IMR-90 (cell line): ENCODE measurements around the gene USP54. TPM values are rescaled to one million over a fixed set of nuclear protein-coding genes. Genes with fewer than 3 reads are reported as not detected.

Source experiments
- ATAC-seq: fragments of 200-7000 bp; cut with Tn5 transposase; 2 replicates; pipeline ENCODE4 v1.9.1; 2020; ENCODE audit warnings: low read depth, mild to moderate bottlenecking, moderate library complexity
- BruUV-seq: library from RNA; stranded (reverse); fragments of 400-500 nt; replicated peaks from 2 replicates; lab custom pipeline; 2021; lab: Mats Ljungman, UMichigan
- CTCF ChIA-PET: fragments of 300-600 bp; formaldehyde crosslinking; extraction: SDS; loops from one replicate; lab custom pipeline; 2021; ENCODE audit warnings: antibody characterized with exemption; lab: Yijun Ruan, JAX
- POLR2A ChIA-PET: fragments of 300-600 bp; sonication (Branson Sonifier 250); formaldehyde crosslinking; loops from one replicate; lab custom pipeline; 2022; ENCODE audit warnings: antibody characterized with exemption; ENCODE audit not compliant: unreplicated experiment; lab: Charles Lee
- DNase-seq: peaks from one replicate; pipeline ENCODE4 v3.0.0; 2013
- H2AFZ ChIP-seq: replicated peaks from 2 replicates; pipeline ENCODE3; 2013; ENCODE audit warnings: low read length, mild to moderate bottlenecking; ENCODE audit not compliant: poor library complexity
- H2AK5ac ChIP-seq: 2 replicates; pipeline ENCODE4 v1.6.1; 2013; ENCODE audit warnings: low read depth, low read length, inconsistent platforms
- H2AK9ac ChIP-seq: replicated peaks from 2 replicates; pipeline ENCODE3; 2013; ENCODE audit warnings: mild to moderate bottlenecking, low read depth, low read length, moderate library complexity; ENCODE audit not compliant: poor library complexity
- H2BK120ac ChIP-seq: 2 replicates; pipeline ENCODE4 v1.6.1; 2013; ENCODE audit warnings: low read depth, low read length, inconsistent platforms
- H2BK15ac ChIP-seq: 3 replicates; pipeline ENCODE4 v1.6.1; 2013; ENCODE audit warnings: low read depth, low read length, inconsistent platforms
- H2BK20ac ChIP-seq: 2 replicates; pipeline ENCODE4 v1.6.1; 2013; ENCODE audit warnings: low read depth, mild to moderate bottlenecking, inconsistent platforms, low read length, moderate library complexity
- H2BK5ac ChIP-seq: 2 replicates; pipeline ENCODE4 v1.6.1; 2013; ENCODE audit warnings: mild to moderate bottlenecking, low read depth, low read length, inconsistent platforms; ENCODE audit not compliant: poor library complexity, severe bottlenecking
- H3K14ac ChIP-seq: replicated peaks from 2 replicates; pipeline ENCODE4 v1.6.1; 2013; ENCODE audit warnings: low read depth, low read length, inconsistent platforms
- H3K18ac ChIP-seq: 2 replicates; pipeline ENCODE4 v1.6.1; 2013; ENCODE audit warnings: low read depth, low read length, control low read depth
- H3K23ac ChIP-seq: 2 replicates; pipeline ENCODE4 v1.6.1; 2013; ENCODE audit warnings: low read depth, low read length, inconsistent platforms
- H3K27ac ChIP-seq: 2 replicates; pipeline ENCODE4 v1.5.1; 2013; ENCODE audit warnings: mild to moderate bottlenecking, control low read depth, low read length; ENCODE audit not compliant: insufficient read depth
- H3K27me3 ChIP-seq: 2 replicates; pipeline ENCODE4 v1.6.1; 2013; ENCODE audit warnings: low read length; ENCODE audit not compliant: control insufficient read depth, insufficient read depth
- H3K36me3 ChIP-seq: 2 replicates; pipeline ENCODE4 v1.6.1; 2013; ENCODE audit warnings: low read length, mixed read lengths; ENCODE audit not compliant: control insufficient read depth, insufficient read depth
- H3K4ac ChIP-seq: 2 replicates; pipeline ENCODE4 v1.6.1; 2013; ENCODE audit warnings: low read depth, low read length, inconsistent platforms
- H3K4me1 ChIP-seq: 2 replicates; pipeline ENCODE4 v1.6.1; 2013; ENCODE audit warnings: low read length, mixed read lengths; ENCODE audit not compliant: control insufficient read depth, insufficient read depth
- H3K4me2 ChIP-seq: 2 replicates; pipeline ENCODE4 v1.6.1; 2013; ENCODE audit warnings: low read depth, mild to moderate bottlenecking, control low read depth, low read length, moderate library complexity
- H3K4me3 ChIP-seq: 2 replicates; pipeline ENCODE4 v1.5.1; 2013; ENCODE audit warnings: low read depth, mild to moderate bottlenecking, control low read depth, low read length, moderate library complexity; ENCODE audit not compliant: insufficient read depth
- H3K56ac ChIP-seq: 2 replicates; pipeline ENCODE4 v1.6.1; 2013; ENCODE audit warnings: low read length, inconsistent platforms; ENCODE audit not compliant: insufficient read depth; ENCODE audit errors: extremely low read depth
- H3K79me1 ChIP-seq, 2 experiments: 2 replicates each; pipeline ENCODE4 v1.6.1; 2013; ENCODE audit warnings: low read length in 2 of 2, inconsistent platforms in 1 of 2, low read depth in 1 of 2
- H3K9ac ChIP-seq: 2 replicates; pipeline ENCODE4 v1.6.1; 2013; ENCODE audit warnings: low read depth, low read length, control low read depth
- H3K9me1 ChIP-seq: 2 replicates; pipeline ENCODE4 v1.6.1; 2013; ENCODE audit warnings: low read length, inconsistent platforms; ENCODE audit not compliant: insufficient read depth
- H3K9me3 ChIP-seq: 2 replicates; pipeline ENCODE4 v1.6.1; 2013; ENCODE audit warnings: low read length; ENCODE audit not compliant: control insufficient read depth, insufficient read depth
- H4K20me1 ChIP-seq: 2 replicates; pipeline ENCODE4 v1.6.1; 2013; ENCODE audit warnings: low read length, inconsistent platforms; ENCODE audit not compliant: insufficient read depth
- H4K5ac ChIP-seq: 2 replicates; pipeline ENCODE4 v1.6.1; 2013; ENCODE audit warnings: mild to moderate bottlenecking, low read depth, low read length, control low read depth
- H4K8ac ChIP-seq, 2 experiments: 2 replicates each; pipeline ENCODE4 v1.6.1; 2013; ENCODE audit warnings: low read depth in 2 of 2, low read length in 2 of 2, control low read depth in 1 of 2, inconsistent platforms in 1 of 2
- H4K91ac ChIP-seq: 2 replicates; pipeline ENCODE4 v1.6.1; 2013; ENCODE audit warnings: low read depth, low read length, inconsistent platforms; ENCODE audit not compliant: insufficient read depth
- BHLHE40 ChIP-seq: fragments of 150-350 bp; IDR thresholded peaks from 2 replicates; pipeline ENCODE4 v1.6.1; 2016; ENCODE audit warnings: mild to moderate bottlenecking, low read depth, low read length
- CEBPB ChIP-seq: IDR thresholded peaks from 2 replicates; pipeline ENCODE4 v1.6.1; 2012; ENCODE audit warnings: low read depth, low read length, improper control_type of control experiment
- MAFK ChIP-seq: IDR thresholded peaks from 2 replicates; pipeline ENCODE4 v1.6.1; 2012; ENCODE audit warnings: low read depth, low read length, improper control_type of control experiment
- MAZ ChIP-seq: IDR thresholded peaks from 2 replicates; pipeline ENCODE4 v1.6.1; 2012; ENCODE audit warnings: low read depth, mild to moderate bottlenecking, low read length, improper control_type of control experiment, moderate library complexity, borderline replicate concordance
- RCOR1 ChIP-seq: IDR thresholded peaks from 2 replicates; pipeline ENCODE4 v1.6.1; 2012; ENCODE audit warnings: mild to moderate bottlenecking, low read length, improper control_type of control experiment; ENCODE audit not compliant: insufficient replicate concordance
- SMC3 ChIP-seq: fragments of 150-350 bp; IDR thresholded peaks from 2 replicates; pipeline ENCODE4 v1.6.1; 2016; ENCODE audit warnings: low read depth, mild to moderate bottlenecking, antibody characterized with exemption, low read length, moderate library complexity
- WGBS, 2 experiments: methylation state at CpG; one replicate each; pipeline versions ENCODE4 v1.1.5 to v1.1.7; 2013; ENCODE audit warnings: missing lambda C conversion rate in 2 of 2; ENCODE audit not compliant: insufficient read length in 1 of 2; ENCODE audit errors: extremely low coverage in 2 of 2; 5-methylcytosine and 5-hydroxymethylcytosine counted together
- dilution Hi-C: fragments of 300-500 bp; cut with HindIII; formaldehyde crosslinking; loops from one replicate; pipeline ENCODE4 v1.14.3; 2018; ENCODE audit warnings: low sequenced_read_pairs; ENCODE audit not compliant: unreplicated experiment
- in situ Hi-C: fragments of 300-500 bp; cut with MboI; formaldehyde crosslinking; loops from 3 replicates; pipeline ENCODE4 v1.14.3; 2019; ENCODE audit warnings: low sequenced_read_pairs, inconsistent platforms, mixed read lengths
- intact Hi-C: fragments of 100-400 bp; cut with micrococcal nuclease; formaldehyde crosslinking; loops from 2 replicates; pipeline ENCODE4 v1.10.0; 2022
- polyA plus RNA-seq, 3 experiments: library from polyadenylated mRNA; depleted of rRNA; stranded (reverse); fragments of >200 nt; gene quantifications; 2 replicates each; pipeline ENCODE4 v1.2.3, GENCODE V29; 2012; ENCODE audit warnings: low replicate concordance in 1 of 3
- total RNA-seq: library from RNA; depleted of rRNA; stranded (reverse); fragments of >200 nt; gene quantifications from 2 replicates; pipeline ENCODE4 v1.2.3, GENCODE V29; 2012
- TF ChIP-seq, protein P1 (sequence below): fragments of 150-350 bp; IDR thresholded peaks from 2 replicates; pipeline ENCODE4 v1.6.1; 2017; ENCODE audit warnings: mild to moderate bottlenecking, antibody characterized with exemption, low read length, low read depth
- TF ChIP-seq, protein P2 (sequence below): conservative IDR thresholded peaks from 2 replicates; pipeline ENCODE4 v1.5.1; 2012; ENCODE audit warnings: mild to moderate bottlenecking, low read depth, low read length, improper control_type of control experiment

The USP54 gene
- total and polyA plus RNA-seq, 2 of the 4 experiments (the other 2 are of a cell fraction), result 4.0 to 7.9 TPM

DNA sequence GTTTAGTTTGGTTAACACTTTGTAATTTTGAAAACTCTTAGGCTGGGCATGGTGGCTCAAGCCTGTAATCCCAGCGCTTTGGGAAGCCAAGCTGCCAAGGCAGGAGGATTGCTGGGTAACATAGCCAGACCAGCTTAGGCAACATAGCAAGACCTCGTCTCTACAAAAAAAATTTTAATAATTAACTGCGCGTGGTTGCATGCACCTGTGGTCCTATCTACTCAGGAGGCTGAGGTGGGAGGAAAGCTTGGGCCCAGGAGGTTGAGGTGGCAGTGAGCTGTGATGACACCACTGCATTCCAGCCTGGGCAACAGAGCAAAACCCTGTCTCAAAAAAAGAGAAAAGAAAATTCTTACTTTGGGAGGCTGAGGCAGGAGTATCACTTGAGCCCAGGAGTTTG lies 31.9 kb upstream of the USP54 start:
- Histone ChIP-seq H3K4me1 (0 out of 2 replicates have a peak, but pooled peaks cover 1% of the 10 kb centered on the region), H3K4ac (no peak overlapping the region), H4K8ac (no peak overlapping the region), H3K23ac (no peak overlapping the region), H3K27me3 (no peaks in the 10 kb centered on the region), H2BK15ac (no peak overlapping the region), H3K18ac (no peak overlapping the region), H3K27ac (no peak overlapping the region), H3K4me2 (no peak overlapping the region), H4K20me1 (no peaks in the 10 kb centered on the region), H2BK20ac (no peak overlapping the region), H2BK5ac (no peak overlapping the region), H4K91ac (no peak overlapping the region), H3K4me3 (no peak overlapping the region), H4K5ac (no peak overlapping the region), H3K79me1 (peaks cover 14 to 30% of the 10 kb centered on the region in 2 experiments), H3K9me3 (no peaks in the 10 kb centered on the region), H3K14ac (no peak overlapping the region), H3K9ac (no peak overlapping the region), H3K9me1 (no peaks in the 10 kb centered on the region), H3K56ac (no peak overlapping the region), H2AK9ac (no peak overlapping the region), H3K36me3 (no peaks in the 10 kb centered on the region), H2AFZ (no peak overlapping the region), H2BK120ac (no peak overlapping the region), H2AK5ac (no peak overlapping the region)
- DNase-seq (no peak), ATAC-seq (no peak)
- in situ Hi-C loops, result no loop called here
- BruUV-seq, result no TSS peak
- CTCF ChIA-PET, result interaction anchor here (2.0 kb wide), 1 partner anchor 12 kb away, joined by 5 read pairs; no protein-coding TSS in a partner anchor
- no peak for TF ChIP-seq SMC3
- no peak for TF ChIP-seq BHLHE40
- TF ChIP-seq RCOR1, result no peak
- TF ChIP-seq, protein P1, sequence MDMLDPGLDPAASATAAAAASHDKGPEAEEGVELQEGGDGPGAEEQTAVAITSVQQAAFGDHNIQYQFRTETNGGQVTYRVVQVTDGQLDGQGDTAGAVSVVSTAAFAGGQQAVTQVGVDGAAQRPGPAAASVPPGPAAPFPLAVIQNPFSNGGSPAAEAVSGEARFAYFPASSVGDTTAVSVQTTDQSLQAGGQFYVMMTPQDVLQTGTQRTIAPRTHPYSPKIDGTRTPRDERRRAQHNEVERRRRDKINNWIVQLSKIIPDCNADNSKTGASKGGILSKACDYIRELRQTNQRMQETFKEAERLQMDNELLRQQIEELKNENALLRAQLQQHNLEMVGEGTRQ, result no peak
- TF ChIP-seq CEBPB, result no peak
- TF ChIP-seq, protein P2, sequence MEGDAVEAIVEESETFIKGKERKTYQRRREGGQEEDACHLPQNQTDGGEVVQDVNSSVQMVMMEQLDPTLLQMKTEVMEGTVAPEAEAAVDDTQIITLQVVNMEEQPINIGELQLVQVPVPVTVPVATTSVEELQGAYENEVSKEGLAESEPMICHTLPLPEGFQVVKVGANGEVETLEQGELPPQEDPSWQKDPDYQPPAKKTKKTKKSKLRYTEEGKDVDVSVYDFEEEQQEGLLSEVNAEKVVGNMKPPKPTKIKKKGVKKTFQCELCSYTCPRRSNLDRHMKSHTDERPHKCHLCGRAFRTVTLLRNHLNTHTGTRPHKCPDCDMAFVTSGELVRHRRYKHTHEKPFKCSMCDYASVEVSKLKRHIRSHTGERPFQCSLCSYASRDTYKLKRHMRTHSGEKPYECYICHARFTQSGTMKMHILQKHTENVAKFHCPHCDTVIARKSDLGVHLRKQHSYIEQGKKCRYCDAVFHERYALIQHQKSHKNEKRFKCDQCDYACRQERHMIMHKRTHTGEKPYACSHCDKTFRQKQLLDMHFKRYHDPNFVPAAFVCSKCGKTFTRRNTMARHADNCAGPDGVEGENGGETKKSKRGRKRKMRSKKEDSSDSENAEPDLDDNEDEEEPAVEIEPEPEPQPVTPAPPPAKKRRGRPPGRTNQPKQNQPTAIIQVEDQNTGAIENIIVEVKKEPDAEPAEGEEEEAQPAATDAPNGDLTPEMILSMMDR, result no peak
- TF ChIP-seq MAZ, result no peak
- no peak for TF ChIP-seq MAFK
- WGBS, 2 experiments, result no CpG with 5 or more reads among the region's 4 CpGs
- intact Hi-C loops, result no loop called here
- dilution Hi-C loops, result no loop called here
- POLR2A ChIA-PET, result no interaction called here
